22Rv1 (cell line): ENCODE results near the gene ASCL5.

Experiments used
- ZFX ChIP-seq: fragments of 450-650 bp; IDR thresholded peaks from 2 replicates; pipeline ENCODE4 v1.6.1; 2017; ENCODE audit warnings: antibody characterized with exemption, borderline replicate concordance
- TF ChIP-seq, protein P1 (sequence below): fragments of 450-650 bp; IDR thresholded peaks from 2 replicates; pipeline ENCODE4 v1.5.1; 2017; ENCODE audit warnings: mild to moderate bottlenecking

- TF ChIP-seq, protein P1, sequence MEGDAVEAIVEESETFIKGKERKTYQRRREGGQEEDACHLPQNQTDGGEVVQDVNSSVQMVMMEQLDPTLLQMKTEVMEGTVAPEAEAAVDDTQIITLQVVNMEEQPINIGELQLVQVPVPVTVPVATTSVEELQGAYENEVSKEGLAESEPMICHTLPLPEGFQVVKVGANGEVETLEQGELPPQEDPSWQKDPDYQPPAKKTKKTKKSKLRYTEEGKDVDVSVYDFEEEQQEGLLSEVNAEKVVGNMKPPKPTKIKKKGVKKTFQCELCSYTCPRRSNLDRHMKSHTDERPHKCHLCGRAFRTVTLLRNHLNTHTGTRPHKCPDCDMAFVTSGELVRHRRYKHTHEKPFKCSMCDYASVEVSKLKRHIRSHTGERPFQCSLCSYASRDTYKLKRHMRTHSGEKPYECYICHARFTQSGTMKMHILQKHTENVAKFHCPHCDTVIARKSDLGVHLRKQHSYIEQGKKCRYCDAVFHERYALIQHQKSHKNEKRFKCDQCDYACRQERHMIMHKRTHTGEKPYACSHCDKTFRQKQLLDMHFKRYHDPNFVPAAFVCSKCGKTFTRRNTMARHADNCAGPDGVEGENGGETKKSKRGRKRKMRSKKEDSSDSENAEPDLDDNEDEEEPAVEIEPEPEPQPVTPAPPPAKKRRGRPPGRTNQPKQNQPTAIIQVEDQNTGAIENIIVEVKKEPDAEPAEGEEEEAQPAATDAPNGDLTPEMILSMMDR, result no peak
- TF ChIP-seq ZFX, result no peak
These were observed 46.8 kb downstream of the ASCL5 start for GRCh38 chr1:201080135-201080534.
